H1 (cell line): ENCODE data around the gene TPP1. TPM values are rescaled to one million over a fixed set of nuclear protein-coding genes. Genes with fewer than 3 reads are reported as not detected.

Experiments
- SP4 ChIP-seq: IDR thresholded peaks from 2 replicates; pipeline ENCODE4 v1.6.1; 2012; ENCODE audit warnings: low read length, inconsistent platforms
- polyA plus RNA-seq, 7 experiments: library from polyadenylated mRNA; depleted of rRNA in 3 of 7; stranded (reverse) in 5 of 7; unstranded in 2 of 7; fragments of >200 nt in 5 of 7; fragments of 200-250 nt in 2 of 7; gene quantifications; 1 replicate in 5 of 7; 2 replicates in 1 of 7; 4 replicates in 1 of 7; pipeline versions ENCODE4 v1.2.1 to v1.2.3, GENCODE V29; 2011 to 2013; ENCODE audit warnings: missing spikeins in 2 of 7, mixed read lengths in 2 of 7
- total RNA-seq: library from RNA; stranded (reverse); fragmentation: NEBNext Ultra II Directional; extraction: Animal tissue kit (Norgen Biotek cat#: 25700); gene quantifications from 2 replicates; pipeline ENCODE4 v1.2.1, GENCODE V29; 2021

Gene TPP1
- total and polyA plus RNA-seq, 2 of the 8 experiments (the other 6 are each of a cell fraction or from before 2014, with no cell fraction given) = 36.1 to 77.5 TPM

- no peak for TF ChIP-seq SP4
Measured at GRCh38 chr11:6666302-6667183, 47.3 kb upstream of the TPP1 start (continued).
